GM23338 (cell line): ENCODE data around the gene GBF1.

Experiments used
- CREB1 ChIP-seq: fragments of 250-450 bp; sonication (Bioruptor Pico); IDR thresholded peaks from 2 replicates; pipeline ENCODE4 v1.5.0; 2020; ENCODE audit warnings: low read depth, mild to moderate bottlenecking, moderate library complexity
- EZH2 ChIP-seq: fragments of 200-600 bp; sonication (generic); IDR thresholded peaks from one replicate; pipeline ENCODE4 v1.8.0; 2017; ENCODE audit warnings: antibody characterized with exemption, mild to moderate bottlenecking, low read depth; ENCODE audit not compliant: unreplicated experiment
- EZH2phosphoT487 ChIP-seq: fragments of 200-600 bp; sonication (generic); IDR thresholded peaks from one replicate; pipeline ENCODE4 v1.8.1; 2018; ENCODE audit warnings: antibody characterized with exemption; ENCODE audit not compliant: unreplicated experiment
- JUNB ChIP-seq: IDR thresholded peaks from one replicate; pipeline ENCODE4 v1.6.1; 2016; ENCODE audit warnings: antibody characterized with exemption; ENCODE audit not compliant: unreplicated experiment
- NANOG ChIP-seq: IDR thresholded peaks from 2 replicates; pipeline ENCODE4 v1.6.1; 2016; ENCODE audit warnings: antibody characterized with exemption, borderline replicate concordance
- POLR2AphosphoS5 ChIP-seq: IDR thresholded peaks from 2 replicates; pipeline ENCODE4 v1.6.1; 2016; ENCODE audit warnings: antibody characterized with exemption, low read depth
- TF ChIP-seq, protein P1 (sequence below), 2 experiments: fragments of 200-600 bp in 1 of 2; sonication (generic) in 1 of 2; conservative IDR thresholded peaks; 2 replicates each; pipeline versions ENCODE4 v1.5.1 to v1.6.1; 2016 to 2017; ENCODE audit warnings: antibody characterized with exemption in 2 of 2, low read depth in 2 of 2, mild to moderate bottlenecking in 2 of 2, moderate library complexity in 1 of 2
- TF ChIP-seq, protein P2 (sequence below): IDR thresholded peaks from one replicate; pipeline ENCODE4 v1.6.1; 2018; ENCODE audit warnings: antibody characterized with exemption; ENCODE audit not compliant: unreplicated experiment
- TF ChIP-seq, protein P3 (sequence below): IDR thresholded peaks from 2 replicates; pipeline ENCODE4 v1.6.1; 2016; ENCODE audit warnings: antibody characterized with exemption

DNA sequence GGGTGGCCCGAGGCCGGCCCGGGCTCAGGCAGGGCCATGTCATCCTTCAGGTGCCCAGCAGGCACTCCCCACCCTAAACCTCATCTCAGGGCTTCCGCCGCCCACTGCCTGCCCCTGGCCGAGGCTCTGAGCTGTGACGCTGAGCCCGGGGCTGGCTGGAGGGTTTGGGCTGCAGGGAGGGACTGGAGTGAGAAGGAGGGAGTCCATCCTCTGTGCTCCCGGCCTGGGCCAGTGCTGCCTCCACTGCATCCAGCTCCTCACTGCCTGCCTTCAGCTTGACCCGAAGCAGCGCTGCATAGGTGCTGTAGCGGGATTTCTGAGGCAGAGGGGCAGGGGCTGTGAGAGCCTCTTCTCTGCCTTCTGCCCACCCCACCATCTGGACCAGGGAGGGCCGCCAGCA lies 157.8 kb downstream of the GBF1 start:
- TF ChIP-seq, protein P1, sequence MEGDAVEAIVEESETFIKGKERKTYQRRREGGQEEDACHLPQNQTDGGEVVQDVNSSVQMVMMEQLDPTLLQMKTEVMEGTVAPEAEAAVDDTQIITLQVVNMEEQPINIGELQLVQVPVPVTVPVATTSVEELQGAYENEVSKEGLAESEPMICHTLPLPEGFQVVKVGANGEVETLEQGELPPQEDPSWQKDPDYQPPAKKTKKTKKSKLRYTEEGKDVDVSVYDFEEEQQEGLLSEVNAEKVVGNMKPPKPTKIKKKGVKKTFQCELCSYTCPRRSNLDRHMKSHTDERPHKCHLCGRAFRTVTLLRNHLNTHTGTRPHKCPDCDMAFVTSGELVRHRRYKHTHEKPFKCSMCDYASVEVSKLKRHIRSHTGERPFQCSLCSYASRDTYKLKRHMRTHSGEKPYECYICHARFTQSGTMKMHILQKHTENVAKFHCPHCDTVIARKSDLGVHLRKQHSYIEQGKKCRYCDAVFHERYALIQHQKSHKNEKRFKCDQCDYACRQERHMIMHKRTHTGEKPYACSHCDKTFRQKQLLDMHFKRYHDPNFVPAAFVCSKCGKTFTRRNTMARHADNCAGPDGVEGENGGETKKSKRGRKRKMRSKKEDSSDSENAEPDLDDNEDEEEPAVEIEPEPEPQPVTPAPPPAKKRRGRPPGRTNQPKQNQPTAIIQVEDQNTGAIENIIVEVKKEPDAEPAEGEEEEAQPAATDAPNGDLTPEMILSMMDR (conservative IDR thresholded peaks at IDR 0.05; ENCODE audit: low read depth in 2 of 2), result no peak
- TF ChIP-seq, protein P2, sequence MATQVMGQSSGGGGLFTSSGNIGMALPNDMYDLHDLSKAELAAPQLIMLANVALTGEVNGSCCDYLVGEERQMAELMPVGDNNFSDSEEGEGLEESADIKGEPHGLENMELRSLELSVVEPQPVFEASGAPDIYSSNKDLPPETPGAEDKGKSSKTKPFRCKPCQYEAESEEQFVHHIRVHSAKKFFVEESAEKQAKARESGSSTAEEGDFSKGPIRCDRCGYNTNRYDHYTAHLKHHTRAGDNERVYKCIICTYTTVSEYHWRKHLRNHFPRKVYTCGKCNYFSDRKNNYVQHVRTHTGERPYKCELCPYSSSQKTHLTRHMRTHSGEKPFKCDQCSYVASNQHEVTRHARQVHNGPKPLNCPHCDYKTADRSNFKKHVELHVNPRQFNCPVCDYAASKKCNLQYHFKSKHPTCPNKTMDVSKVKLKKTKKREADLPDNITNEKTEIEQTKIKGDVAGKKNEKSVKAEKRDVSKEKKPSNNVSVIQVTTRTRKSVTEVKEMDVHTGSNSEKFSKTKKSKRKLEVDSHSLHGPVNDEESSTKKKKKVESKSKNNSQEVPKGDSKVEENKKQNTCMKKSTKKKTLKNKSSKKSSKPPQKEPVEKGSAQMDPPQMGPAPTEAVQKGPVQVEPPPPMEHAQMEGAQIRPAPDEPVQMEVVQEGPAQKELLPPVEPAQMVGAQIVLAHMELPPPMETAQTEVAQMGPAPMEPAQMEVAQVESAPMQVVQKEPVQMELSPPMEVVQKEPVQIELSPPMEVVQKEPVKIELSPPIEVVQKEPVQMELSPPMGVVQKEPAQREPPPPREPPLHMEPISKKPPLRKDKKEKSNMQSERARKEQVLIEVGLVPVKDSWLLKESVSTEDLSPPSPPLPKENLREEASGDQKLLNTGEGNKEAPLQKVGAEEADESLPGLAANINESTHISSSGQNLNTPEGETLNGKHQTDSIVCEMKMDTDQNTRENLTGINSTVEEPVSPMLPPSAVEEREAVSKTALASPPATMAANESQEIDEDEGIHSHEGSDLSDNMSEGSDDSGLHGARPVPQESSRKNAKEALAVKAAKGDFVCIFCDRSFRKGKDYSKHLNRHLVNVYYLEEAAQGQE, result no peak
- TF ChIP-seq EZH2, result no peak
- TF ChIP-seq EZH2phosphoT487, result no peak
- no peak for TF ChIP-seq NANOG
- TF ChIP-seq POLR2AphosphoS5, result no peak
- no peak for TF ChIP-seq JUNB
- no peak for TF ChIP-seq CREB1
- TF ChIP-seq, protein P3, sequence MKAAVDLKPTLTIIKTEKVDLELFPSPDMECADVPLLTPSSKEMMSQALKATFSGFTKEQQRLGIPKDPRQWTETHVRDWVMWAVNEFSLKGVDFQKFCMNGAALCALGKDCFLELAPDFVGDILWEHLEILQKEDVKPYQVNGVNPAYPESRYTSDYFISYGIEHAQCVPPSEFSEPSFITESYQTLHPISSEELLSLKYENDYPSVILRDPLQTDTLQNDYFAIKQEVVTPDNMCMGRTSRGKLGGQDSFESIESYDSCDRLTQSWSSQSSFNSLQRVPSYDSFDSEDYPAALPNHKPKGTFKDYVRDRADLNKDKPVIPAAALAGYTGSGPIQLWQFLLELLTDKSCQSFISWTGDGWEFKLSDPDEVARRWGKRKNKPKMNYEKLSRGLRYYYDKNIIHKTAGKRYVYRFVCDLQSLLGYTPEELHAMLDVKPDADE, result no peak
